ENCODE data around the gene OR2F1.

DNA sequence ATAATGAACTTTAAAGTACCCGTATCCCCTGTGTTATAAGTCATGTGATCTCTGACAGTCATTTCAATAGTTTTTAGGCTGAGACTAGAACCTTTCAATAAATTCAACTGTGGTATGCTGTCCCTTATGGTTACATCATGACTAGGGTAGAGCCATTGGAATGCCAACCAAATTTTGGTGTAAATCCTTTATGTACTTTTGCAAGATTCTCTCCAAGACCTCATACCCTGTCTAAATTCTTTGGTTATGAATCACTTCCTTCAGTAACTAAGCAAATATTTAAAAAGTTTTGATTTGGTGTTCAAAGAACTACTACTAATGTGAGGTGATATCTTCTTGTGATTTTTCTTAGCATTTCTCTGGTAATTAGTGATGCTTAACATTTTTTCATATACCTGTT lies 24.7 kb downstream of the OR2F1 start:
- TF ChIP-seq, protein P1, sequence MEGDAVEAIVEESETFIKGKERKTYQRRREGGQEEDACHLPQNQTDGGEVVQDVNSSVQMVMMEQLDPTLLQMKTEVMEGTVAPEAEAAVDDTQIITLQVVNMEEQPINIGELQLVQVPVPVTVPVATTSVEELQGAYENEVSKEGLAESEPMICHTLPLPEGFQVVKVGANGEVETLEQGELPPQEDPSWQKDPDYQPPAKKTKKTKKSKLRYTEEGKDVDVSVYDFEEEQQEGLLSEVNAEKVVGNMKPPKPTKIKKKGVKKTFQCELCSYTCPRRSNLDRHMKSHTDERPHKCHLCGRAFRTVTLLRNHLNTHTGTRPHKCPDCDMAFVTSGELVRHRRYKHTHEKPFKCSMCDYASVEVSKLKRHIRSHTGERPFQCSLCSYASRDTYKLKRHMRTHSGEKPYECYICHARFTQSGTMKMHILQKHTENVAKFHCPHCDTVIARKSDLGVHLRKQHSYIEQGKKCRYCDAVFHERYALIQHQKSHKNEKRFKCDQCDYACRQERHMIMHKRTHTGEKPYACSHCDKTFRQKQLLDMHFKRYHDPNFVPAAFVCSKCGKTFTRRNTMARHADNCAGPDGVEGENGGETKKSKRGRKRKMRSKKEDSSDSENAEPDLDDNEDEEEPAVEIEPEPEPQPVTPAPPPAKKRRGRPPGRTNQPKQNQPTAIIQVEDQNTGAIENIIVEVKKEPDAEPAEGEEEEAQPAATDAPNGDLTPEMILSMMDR (IDR thresholded peaks at IDR 0.05; ENCODE audit: low read depth, low read length), result no peak
- TF ChIP-seq, protein P2, sequence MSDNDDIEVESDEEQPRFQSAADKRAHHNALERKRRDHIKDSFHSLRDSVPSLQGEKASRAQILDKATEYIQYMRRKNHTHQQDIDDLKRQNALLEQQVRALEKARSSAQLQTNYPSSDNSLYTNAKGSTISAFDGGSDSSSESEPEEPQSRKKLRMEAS (IDR thresholded peaks at IDR 0.05; ENCODE audit: low read depth, low read length), result no peak
- TF ChIP-seq MYC (IDR thresholded peaks at IDR 0.05; ENCODE audit: low read depth, low read length), result no peak
